ENCODE measurements around the gene MUSTN1.

Gene MUSTN1

GRCh38 chr3:52860424-52860768 lies 25.6 kb upstream of the MUSTN1 start:
- Histone ChIP-seq H3K4me3 (no peak overlapping the region), H4K20me1 (peaks cover 0 to 49% (median 25%) of the 10 kb centered on the region in 11 experiments; a peak in 11 of 22 replicates), H3K4me2 (no peak overlapping the region), H3K36me3 (peaks cover 9 to 47% (median 29%) of the 10 kb centered on the region in 11 experiments; a peak in 16 of 22 replicates), H3K9ac (no peak overlapping the region), H3K4me1 (no peaks in the 10 kb centered on the region), H3K9me3 (replicated peaks in 1 of 11) (peaks cover 22 to 29% (median 28%) of the 10 kb centered on the region in 11 experiments), H3K27me3 (no peaks in the 10 kb centered on the region), H3K27ac (no peak overlapping the region)
- no peak for TF ChIP-seq Cebpa-rat (IDR thresholded peaks at IDR 0.05)

- H3K36me3 ChIP-seq: peaks cover 10 to 44% (median 30%) of the 10 kb centered on the region in 11 experiments; a peak in 16 of 22 replicates
- no peak overlapping the region for H3K4me2 ChIP-seq
- peaks cover 0 to 50% (median 25%) of the 10 kb centered on the region in 11 experiments; a peak in 11 of 22 replicates for H4K20me1 ChIP-seq
- no peak for TF ChIP-seq Cebpa-rat (IDR thresholded peaks at IDR 0.05)
- H3K9me3 ChIP-seq (replicated peaks in 1 of 11): peaks cover 17 to 23% (median 23%) of the 10 kb centered on the region in 11 experiments
- no peak overlapping the region for H3K27ac ChIP-seq
- no peak overlapping the region for H3K4me3 ChIP-seq
- no peak overlapping the region for H3K9ac ChIP-seq
- no peaks in the 10 kb centered on the region for H3K4me1 ChIP-seq
- H3K27me3 ChIP-seq: no peaks in the 10 kb centered on the region
Measured at GRCh38 chr3:52859686-52860423, 25.0 kb upstream of the MUSTN1 start.

GRCh38 chr3:52857864-52858263 lies 23.0 kb upstream of the MUSTN1 start:
- H3K27me3 ChIP-seq: no peaks in the 10 kb centered on the region
- peaks cover 3 to 44% (median 27%) of the 10 kb centered on the region in 11 experiments; a peak in 17 of 22 replicates for H3K36me3 ChIP-seq
- H3K4me2 ChIP-seq: no peak overlapping the region
- H3K9me3 ChIP-seq (replicated peaks in 1 of 11): peaks cover 0 to 4% (median 3%) of the 10 kb centered on the region in 11 experiments; a peak in 11 of 22 replicates
- TF ChIP-seq Cebpa-rat (IDR thresholded peaks at IDR 0.05): no peak
- peaks cover 0 to 53% (median 29%) of the 10 kb centered on the region in 11 experiments; a peak in 11 of 22 replicates for H4K20me1 ChIP-seq
- H3K4me1 ChIP-seq: no peaks in the 10 kb centered on the region
- no peak overlapping the region for H3K9ac ChIP-seq
- no peak overlapping the region for H3K27ac ChIP-seq
- no peak overlapping the region for H3K4me3 ChIP-seq

GRCh38 chr3:52857133-52857532 lies 22.3 kb upstream of the MUSTN1 start:
- H3K27ac ChIP-seq: no peak overlapping the region
- no peak for TF ChIP-seq Cebpa-rat (IDR thresholded peaks at IDR 0.05)
- no peak overlapping the region for H3K4me2 ChIP-seq
- H3K36me3 ChIP-seq: peaks cover 4 to 50% (median 27%) of the 10 kb centered on the region in 11 experiments
- H3K4me1 ChIP-seq: no peaks in the 10 kb centered on the region
- H3K9me3 ChIP-seq (replicated peaks in 1 of 11): no peaks in the 10 kb centered on the region
- H3K27me3 ChIP-seq: no peaks in the 10 kb centered on the region
- H3K9ac ChIP-seq: no peak overlapping the region
- no peak overlapping the region for H3K4me3 ChIP-seq
- peaks cover 0 to 47% (median 29%) of the 10 kb centered on the region in 11 experiments; a peak in 11 of 22 replicates for H4K20me1 ChIP-seq

- TF ChIP-seq Cebpa-rat (IDR thresholded peaks at IDR 0.05): no peak
- Histone ChIP-seq H3K27me3 (no peaks in the 10 kb centered on the region), H3K4me3 (no peak overlapping the region), H3K27ac (no peak overlapping the region), H3K4me1 (peaks cover 0 to 4% (median 0%) of the 10 kb centered on the region in 10 experiments; a peak in 2 of 20 replicates), H4K20me1 (peaks cover 0 to 43% (median 27%) of the 10 kb centered on the region in 11 experiments; a peak in 11 of 22 replicates), H3K36me3 (peaks cover 9 to 55% (median 29%) of the 10 kb centered on the region in 11 experiments), H3K9me3 (replicated peaks in 1 of 11) (no peaks in the 10 kb centered on the region), H3K9ac (no peak overlapping the region), H3K4me2 (no peak overlapping the region)
Measured at GRCh38 chr3:52856666-52857065, 21.8 kb upstream of the MUSTN1 start.

- Histone ChIP-seq H3K36me3 (peaks cover 14 to 63% (median 36%) of the 10 kb centered on the region in 11 experiments), H3K9me3 (replicated peaks in 1 of 11) (no peaks in the 10 kb centered on the region), H3K4me3 (no peak overlapping the region), H3K27me3 (no peaks in the 10 kb centered on the region), H3K4me1 (peaks cover 5 to 28% (median 23%) of the 10 kb centered on the region in 10 experiments), H3K4me2 (no peak overlapping the region), H3K9ac (peak overlapping the region in 1 of 11 experiments; percentile 19; a peak in 1 of 22 replicates), H4K20me1 (peaks cover 0 to 22% (median 8%) of the 10 kb centered on the region in 11 experiments; a peak in 6 of 22 replicates), H3K27ac (no peak overlapping the region)
- TF ChIP-seq Cebpa-rat (IDR thresholded peaks at IDR 0.05): no peak
Measured at GRCh38 chr3:52854013-52854412, 19.2 kb upstream of the MUSTN1 start.

- H3K9ac ChIP-seq: no peak overlapping the region; a peak in 1 of 22 replicates
- no peak overlapping the region for H3K4me3 ChIP-seq
- H3K27ac ChIP-seq: no peak overlapping the region
- no peak overlapping the region for H3K4me2 ChIP-seq
- H3K9me3 ChIP-seq (replicated peaks in 1 of 11): no peaks in the 10 kb centered on the region
- peaks cover 0 to 14% (median 6%) of the 10 kb centered on the region in 11 experiments; a peak in 5 of 22 replicates for H4K20me1 ChIP-seq
- H3K36me3 ChIP-seq: peaks cover 14 to 78% (median 44%) of the 10 kb centered on the region in 11 experiments
- no peak for TF ChIP-seq Cebpa-rat (IDR thresholded peaks at IDR 0.05)
- H3K27me3 ChIP-seq: no peaks in the 10 kb centered on the region
- peaks cover 16 to 44% (median 39%) of the 10 kb centered on the region in 10 experiments for H3K4me1 ChIP-seq
Measured at GRCh38 chr3:52852419-52852818, 17.6 kb upstream of the MUSTN1 start.

GRCh38 chr3:52851348-52851747 lies 16.5 kb upstream of the MUSTN1 start:
- Histone ChIP-seq H3K4me2 (peak overlapping the region in 8 of 11 experiments; percentile 29 to 69 (median 45); a peak in 14 of 22 replicates), H3K9ac (peak overlapping the region in 6 of 11 experiments; percentile 10 to 57 (median 50); a peak in 11 of 22 replicates), H3K27ac (peak overlapping the region in 8 of 11 experiments; percentile 4 to 85 (median 42); a peak in 13 of 22 replicates)

GRCh38 chr3:52849656-52850055 lies 14.8 kb upstream of the MUSTN1 start:
- Histone ChIP-seq H3K9ac (peak overlapping the region in 8 of 11 experiments; percentile 12 to 61 (median 54); a peak in 7 of 22 replicates), H4K20me1 (peaks cover 0 to 12% (median 0%) of the 10 kb centered on the region in 11 experiments; a peak in 2 of 22 replicates), H3K4me1 (peaks cover 43 to 71% (median 67%) of the 10 kb centered on the region in 10 experiments), H3K27ac (peak overlapping the region in 8 of 11 experiments; percentile 34 to 85 (median 74); a peak in 12 of 22 replicates), H3K27me3 (no peaks in the 10 kb centered on the region), H3K9me3 (replicated peaks in 1 of 11) (no peaks in the 10 kb centered on the region), H3K36me3 (peaks cover 14 to 66% (median 38%) of the 10 kb centered on the region in 11 experiments), H3K4me3 (no peak overlapping the region), H3K4me2 (peak overlapping the region; percentile 29 to 97 (median 85); a peak in 20 of 22 replicates)
- TF ChIP-seq Cebpa-rat (IDR thresholded peaks at IDR 0.05): no peak

More at GRCh38 chr3:52851348-52851747, 16.5 kb upstream of the MUSTN1 start:
- H3K36me3 ChIP-seq: peaks cover 14 to 78% (median 44%) of the 10 kb centered on the region in 11 experiments
- H3K4me1 ChIP-seq: peaks cover 26 to 55% (median 50%) of the 10 kb centered on the region in 10 experiments
- TF ChIP-seq Cebpa-rat (IDR thresholded peaks at IDR 0.05): no peak
- H3K27me3 ChIP-seq: no peaks in the 10 kb centered on the region
- H3K9me3 ChIP-seq (replicated peaks in 1 of 11): no peaks in the 10 kb centered on the region
- H3K4me3 ChIP-seq: no peak overlapping the region
- H4K20me1 ChIP-seq: peaks cover 0 to 12% (median 0%) of the 10 kb centered on the region in 11 experiments; a peak in 5 of 22 replicates
